ENCODE results near the gene ZNF440. TPM values are rescaled to one million over a fixed set of nuclear protein-coding genes. Genes with fewer than 3 reads are reported as not detected.
"Not testable (repeated sequence)": the region's sequence is repeated elsewhere in the genome, so short reads cannot be mapped to it uniquely, and the experiment has no call there.

The ZNF440 gene
- total RNA-seq, 4 donors from 2014 or later, result 6.3 to 14.5 (median 10.2) TPM

- peaks cover 0 to 16% (median 0%) of the 10 kb centered on the region in 4 donors for H3K9me3 ChIP-seq
- peak in 2 of 5 experiments; percentile 16 to 30 for TF ChIP-seq CTCF (IDR thresholded peaks at IDR 0.05)
- 76% methylated on average over 16 of the region's 16 CpGs for WGBS, 2 donors
- H3K27me3 ChIP-seq; H3K4me3 ChIP-seq; H3K4me1 ChIP-seq; DNase-seq (ENCODE audit: low spot score in 2 of 2); H3K27ac ChIP-seq; H3K36me3 ChIP-seq: not testable (repeated sequence)
Measured at GRCh38 chr19:11879687-11880266, 65.7 kb downstream of the ZNF440 start.

- DNase-seq (ENCODE audit: low spot score in 2 of 2), result no peak
- Histone ChIP-seq H3K36me3 (no peaks in the 10 kb centered on the region), H3K9me3 (peaks cover 0 to 15% (median 0%) of the 10 kb centered on the region in 4 donors), H3K4me1 (no peaks in the 10 kb centered on the region), H3K27ac (no peak overlapping the region), H3K4me3 (no peak overlapping the region), H3K27me3 (no peaks in the 10 kb centered on the region)
- whole genome bisulfite sequencing, 2 donors, result 93 to 97% methylated on average over 12 of the region's 12 CpGs
- TF ChIP-seq POLR2A (IDR thresholded peaks at IDR 0.05) (no peak), EP300 (IDR thresholded peaks at IDR 0.05) (no peak), CTCF (IDR thresholded peaks at IDR 0.05) (no peak)
Measured at GRCh38 chr19:11880598-11880997, 66.5 kb downstream of the ZNF440 start.

- 12 to 16% methylated on average over 10 of the region's 10 CpGs for WGBS, 2 donors
- H3K9me3 ChIP-seq, result peaks cover 0 to 10% (median 0%) of the 10 kb centered on the region in 4 donors
- peak; percentile 50 to 80 (median 63) for TF ChIP-seq CTCF (IDR thresholded peaks at IDR 0.05)
- TF ChIP-seq POLR2A (IDR thresholded peaks at IDR 0.05), result no peak
- TF ChIP-seq EP300 (IDR thresholded peaks at IDR 0.05), result no peak
- H3K27ac ChIP-seq, result no peak overlapping the region
- no peaks in the 10 kb centered on the region for H3K27me3 ChIP-seq
- no peaks in the 10 kb centered on the region for H3K36me3 ChIP-seq
- no peaks in the 10 kb centered on the region for H3K4me1 ChIP-seq
- no peak overlapping the region for H3K4me3 ChIP-seq
- peak in 1 of 2 donors; percentile 67 for DNase-seq (ENCODE audit: low spot score in 2 of 2)
Measured at GRCh38 chr19:11881151-11881800, 67.2 kb downstream of the ZNF440 start.

- Histone ChIP-seq H3K36me3 (no peaks in the 10 kb centered on the region), H3K4me3 (no peak overlapping the region), H3K9me3 (peaks cover 0 to 10% (median 0%) of the 10 kb centered on the region in 4 donors), H3K4me1 (peaks cover 0 to 6% (median 2%) of the 10 kb centered on the region in 4 donors), H3K27ac (no peak overlapping the region), H3K27me3 (no peaks in the 10 kb centered on the region)
- WGBS, 2 donors, result 70 to 71% methylated on average over 2 of the region's 2 CpGs
- no peak for TF ChIP-seq POLR2A (IDR thresholded peaks at IDR 0.05)
- TF ChIP-seq EP300 (IDR thresholded peaks at IDR 0.05), result no peak
- no peak for TF ChIP-seq CTCF (IDR thresholded peaks at IDR 0.05)
- DNase-seq (ENCODE audit: low spot score in 2 of 2), result no peak
Measured at GRCh38 chr19:11882606-11883005, 68.5 kb downstream of the ZNF440 start.

Other genes with a start within 250 kb of the ZNF440 start
- gene ACP5, start 236.6 kb upstream of the ZNF440 start, total RNA-seq, result 10 to 100 TPM in 3 of 4 donors, 1 to 10 TPM in 1; 4.8 to 12.6 (median 10.7) TPM
- gene ZNF627, start 216.8 kb upstream of the ZNF440 start, total RNA-seq, result 10 to 100 TPM in 3 of 4 donors, 1 to 10 TPM in 1; 9.0 to 30.8 (median 12.2) TPM
- gene ZNF823, start 75.3 kb upstream of the ZNF440 start, total RNA-seq, result 10 to 100 TPM in 2 of 4 donors, 1 to 10 TPM in 2; 8.1 to 16.5 (median 10.0) TPM
- 10 to 100 TPM; 13.8 to 18.1 (median 15.8) TPM for gene ZNF441, start 47.3 kb upstream of the ZNF440 start, total RNA-seq
- 1 to 10 TPM; 2.1 to 3.9 (median 2.8) TPM for gene ZNF491, start 15.8 kb upstream of the ZNF440 start, total RNA-seq
- gene ZNF439, start 34.5 kb downstream of the ZNF440 start, total RNA-seq, result 10 to 100 TPM in 3 of 4 donors, 1 to 10 TPM in 1; 9.8 to 21.8 (median 14.1) TPM
- 10 to 100 TPM in 1 of 4 donors, 1 to 10 TPM in 3; 9.8 to 10.2 (median 9.9) TPM for gene ZNF69, start 73.5 kb downstream of the ZNF440 start, total RNA-seq
- 10 to 100 TPM; 14.9 to 18.6 (median 17.7) TPM for gene ZNF700, start 110.8 kb downstream of the ZNF440 start, total RNA-seq
- gene ZNF763, start 150.8 kb downstream of the ZNF440 start, total RNA-seq, result 10 to 100 TPM in 2 of 4 donors, 1 to 10 TPM in 2; 8.2 to 19.0 (median 11.6) TPM
- 1 to 10 TPM; 4.5 to 8.0 (median 5.4) TPM for gene ZNF433, start 221.4 kb downstream of the ZNF440 start, total RNA-seq
- gene ZNF878, start 238.7 kb downstream of the ZNF440 start, total RNA-seq, result under 1 TPM in 2 of 4 donors, not detected in 2; 0.59 to 0.66 TPM

All from tibial nerve (tissue), 4 donors.